HFFc6 (cell line): ENCODE measurements around the gene TDG. TPM values are rescaled to one million over a fixed set of nuclear protein-coding genes. Genes with fewer than 3 reads are reported as not detected.

Experiments
- DNase-seq: peaks from one replicate; pipeline ENCODE4 v3.0.0-alpha.2; 2018
- H3K27ac Mint-ChIP-seq: 2 replicates; pipeline ENCODE4 v1.8.0; 2020; ENCODE audit warnings: mild to moderate bottlenecking, mixed read lengths
- H3K27me3 Mint-ChIP-seq: 2 replicates; pipeline ENCODE4 v1.8.0; 2021; ENCODE audit warnings: mild to moderate bottlenecking, moderate library complexity, mixed read lengths; ENCODE audit not compliant: insufficient read depth
- H3K36me3 Mint-ChIP-seq: 2 replicates; pipeline ENCODE4 v1.8.0; 2021; ENCODE audit warnings: low read depth, mixed read lengths
- H3K4me1 Mint-ChIP-seq: 2 replicates; pipeline ENCODE4 v1.8.0; 2020; ENCODE audit warnings: low read depth, mixed read lengths
- H3K4me3 Mint-ChIP-seq: 2 replicates; pipeline ENCODE4 v1.8.0; 2020; ENCODE audit warnings: mild to moderate bottlenecking, moderate library complexity, mixed read lengths
- H3K9me3 Mint-ChIP-seq: 2 replicates; pipeline ENCODE4 v1.8.0; 2020; ENCODE audit warnings: mild to moderate bottlenecking, mixed read lengths
- CTCF ChIP-seq: fragments of 200-600 bp; sonication (generic); IDR thresholded peaks from 2 replicates; pipeline ENCODE4 v1.5.0; 2021; ENCODE audit warnings: antibody characterized with exemption, mild to moderate bottlenecking
- total RNA-seq, 6 experiments: library from RNA; stranded (reverse); fragmentation: NEBNext Ultra II Directional; extraction: Animal tissue kit (Norgen Biotek cat#: 25700); gene quantifications; 2 replicates in 1 of 6; 3 replicates in 5 of 6; pipeline ENCODE4 v1.2.3, GENCODE V29; 2021

Gene TDG
- total RNA-seq, 6 experiments from 2014 or later, result 13.9 to 19.7 (median 16.0) TPM

GRCh38 chr12:103962493-103962892 is 3.2 kb upstream of the TDG start:
- Mint-ChIP-seq H3K9me3 (no peaks in the 10 kb centered on the region), H3K4me1 (peaks cover 53% of the 10 kb centered on the region), H3K27me3 (peaks cover 2% of the 10 kb centered on the region; the same call in 1 of the 2 replicates), H3K36me3 (peaks cover 20% of the 10 kb centered on the region), H3K4me3 (no peak overlapping the region), H3K27ac (no peak overlapping the region)
- no peak for DNase-seq
- no peak for TF ChIP-seq CTCF

DNA sequence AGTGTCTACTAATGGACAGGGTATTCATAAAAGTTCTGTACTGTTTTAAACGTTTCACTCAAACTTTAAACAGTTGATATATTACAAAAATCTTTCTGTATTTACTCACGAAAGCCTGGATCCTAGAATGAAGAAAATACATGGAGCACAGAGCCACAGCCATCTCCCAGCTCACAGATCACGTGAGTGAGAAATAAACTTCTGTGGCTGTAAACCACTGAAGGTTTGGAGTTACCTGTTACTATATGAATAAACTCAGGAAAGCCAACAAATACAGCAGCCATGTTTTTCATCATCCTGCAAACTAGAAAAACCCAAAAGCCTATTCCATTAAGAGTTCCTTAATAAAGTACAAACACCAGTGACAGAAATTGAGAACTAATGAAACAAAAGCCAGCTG is 867 bp upstream of the TDG start:
- H3K27me3 Mint-ChIP-seq, result peaks cover 2% of the 10 kb centered on the region; the same call in 1 of the 2 replicates
- peak overlapping the region; percentile 99 for H3K4me3 Mint-ChIP-seq
- TF ChIP-seq CTCF, result no peak
- H3K9me3 Mint-ChIP-seq, result no peaks in the 10 kb centered on the region
- peaks cover 27% of the 10 kb centered on the region for H3K36me3 Mint-ChIP-seq
- DNase-seq, result no peak
- peak overlapping the region; percentile 97 for H3K27ac Mint-ChIP-seq
- peaks cover 60% of the 10 kb centered on the region for H3K4me1 Mint-ChIP-seq

- DNase-seq, result no peak
- Mint-ChIP-seq H3K4me3 (peak overlapping the region; percentile 99), H3K9me3 (no peaks in the 10 kb centered on the region), H3K36me3 (peaks cover 27% of the 10 kb centered on the region), H3K27ac (peak overlapping the region; percentile 97), H3K4me1 (peaks cover 61% of the 10 kb centered on the region), H3K27me3 (peaks cover 2% of the 10 kb centered on the region; the same call in 1 of the 2 replicates)
- TF ChIP-seq CTCF, result no peak
Observed at GRCh38 chr12:103965255-103965589, 450 bp upstream of the TDG start.

DNA sequence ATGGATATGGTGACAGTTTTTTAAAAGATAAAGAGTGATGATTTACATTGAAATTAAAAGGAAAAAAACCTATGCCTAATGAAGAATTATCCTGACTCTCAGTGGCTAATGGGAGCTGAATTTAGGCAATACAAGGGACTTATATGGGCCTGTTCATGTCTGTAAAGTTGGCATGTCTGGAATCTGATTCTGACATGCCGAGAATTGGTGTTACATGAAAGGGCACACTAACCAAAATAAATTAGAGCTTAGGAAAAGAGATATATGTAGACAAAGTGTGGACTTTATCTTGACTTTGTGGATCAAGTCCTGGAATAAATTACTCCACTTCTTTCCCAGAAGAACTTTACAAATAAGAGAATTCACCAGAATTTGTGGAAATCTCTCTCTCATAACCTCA is 1.1 kb downstream of the TDG start:
- H3K27ac Mint-ChIP-seq, result peak overlapping the region; percentile 97
- peak overlapping the region; percentile 99 for H3K4me3 Mint-ChIP-seq
- peaks cover 70% of the 10 kb centered on the region for H3K4me1 Mint-ChIP-seq
- H3K36me3 Mint-ChIP-seq, result peaks cover 27% of the 10 kb centered on the region
- TF ChIP-seq CTCF, result no peak
- H3K9me3 Mint-ChIP-seq, result no peaks in the 10 kb centered on the region
- no peak for DNase-seq
- peaks cover 2% of the 10 kb centered on the region; the same call in 1 of the 2 replicates for H3K27me3 Mint-ChIP-seq

DNA sequence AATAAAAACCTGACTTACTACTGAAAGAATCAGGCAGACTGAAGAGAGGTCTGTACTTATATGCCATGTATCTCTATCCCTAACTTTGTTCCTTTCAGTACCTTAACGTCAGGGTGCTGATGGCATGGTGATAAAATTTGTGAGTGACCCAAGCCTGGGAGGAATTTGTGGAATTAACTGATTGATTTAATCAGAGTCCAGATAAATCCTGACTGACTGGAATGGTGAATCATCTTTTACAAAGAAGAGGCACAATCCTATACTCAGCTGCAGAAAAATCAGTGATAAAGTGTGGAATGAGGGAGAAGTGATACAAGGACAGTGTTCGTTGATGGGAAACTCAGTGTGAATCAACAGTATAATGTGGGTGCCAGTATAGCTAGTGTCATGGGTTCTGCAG is 3.7 kb downstream of the TDG start:
- Mint-ChIP-seq H3K36me3 (peaks cover 27% of the 10 kb centered on the region), H3K27ac (peak overlapping the region; percentile 71), H3K4me1 (peaks cover 65% of the 10 kb centered on the region), H3K27me3 (peaks cover 2% of the 10 kb centered on the region; the same call in 1 of the 2 replicates), H3K9me3 (no peaks in the 10 kb centered on the region), H3K4me3 (peak overlapping the region; percentile 63)
- DNase-seq, result peak; percentile 80
- no peak for TF ChIP-seq CTCF

GRCh38 chr12:103973909-103974308 is 8.2 kb downstream of the TDG start:
- Mint-ChIP-seq H3K4me3 (no peak overlapping the region), H3K36me3 (peaks cover 27% of the 10 kb centered on the region), H3K27me3 (no peaks in the 10 kb centered on the region; the same call in 1 of the 2 replicates), H3K27ac (no peak overlapping the region; the same call in 1 of the 2 replicates), H3K9me3 (no peaks in the 10 kb centered on the region), H3K4me1 (peaks cover 37% of the 10 kb centered on the region)
- DNase-seq, result no peak
- no peak for TF ChIP-seq CTCF
